Lower leg skin (tissue), 3 donors: ENCODE results near the gene COQ9.

Experiments used
- CTCF ChIP-seq, 3 donors: fragments of 450-650 bp; IDR thresholded peaks; one replicate each; pipeline ENCODE4 v1.5.1; 2016; ENCODE audit warnings: antibody characterized with exemption in 3 of 3, mild to moderate bottlenecking in 3 of 3, moderate library complexity in 2 of 3
- POLR2A ChIP-seq, 2 donors: fragments of 450-650 bp; IDR thresholded peaks; one replicate each; pipeline ENCODE4 v1.6.1; 2016 to 2017; ENCODE audit warnings: antibody characterized with exemption in 2 of 2, mild to moderate bottlenecking in 1 of 2, moderate library complexity in 1 of 2

GRCh38 chr16:57472665-57473060 is 25.4 kb downstream of the COQ9 start:
- TF ChIP-seq CTCF (IDR thresholded peaks at IDR 0.05), result no peak
- TF ChIP-seq POLR2A (IDR thresholded peaks at IDR 0.05), result no peak
